ENCODE results near the gene SEPTIN7.

The SEPTIN7 gene

GRCh38 chr7:35839860-35840854, 39.3 kb downstream of the SEPTIN7 start:
- DNase-seq: no peak

- DNase-seq: no peak
Measured at GRCh38 chr7:35846816-35847412, 46.1 kb downstream of the SEPTIN7 start.

DNA sequence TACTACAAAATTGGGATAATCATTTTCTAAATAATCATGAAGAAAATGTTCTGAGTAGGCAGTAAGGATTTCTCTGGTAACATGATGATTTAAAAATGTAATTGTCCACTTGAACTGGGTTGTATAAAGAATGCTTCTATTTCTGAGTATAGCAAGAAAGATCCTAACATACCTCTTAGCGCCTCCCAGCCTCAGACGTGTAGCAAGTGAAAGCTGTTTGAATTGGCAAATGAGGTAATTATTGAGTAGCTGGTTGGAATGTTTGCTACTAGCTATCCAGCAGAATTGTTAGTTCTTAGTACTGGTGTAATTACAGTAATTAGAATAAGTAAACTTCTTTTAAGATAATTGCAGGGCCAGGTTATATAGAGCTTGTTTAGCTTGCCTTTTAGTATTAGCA, 47.9 kb downstream of the SEPTIN7 start:
- no peak for DNase-seq

GRCh38 chr7:35849158-35849831, 48.4 kb downstream of the SEPTIN7 start:
- DNase-seq: no peak

DNA sequence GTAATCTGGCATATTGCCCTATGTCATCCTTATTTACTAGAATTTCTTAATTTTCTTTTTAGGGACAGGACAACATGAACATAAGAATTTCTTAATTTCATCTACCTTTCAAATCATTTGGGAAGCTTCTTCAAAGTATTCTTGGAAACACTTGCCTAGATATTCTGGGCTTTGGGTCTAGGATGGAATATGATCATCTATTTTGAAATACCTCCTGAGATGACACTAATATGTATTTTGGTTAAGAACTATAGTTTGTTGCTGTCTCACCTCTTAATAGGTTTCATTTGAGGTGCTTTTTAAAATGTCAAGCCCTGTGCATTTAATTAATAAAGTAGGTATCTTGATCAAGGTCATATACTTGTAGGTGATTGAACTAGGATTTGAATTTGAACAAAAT, 49.1 kb downstream of the SEPTIN7 start:
- no peak for DNase-seq
